Natural killer cell (primary cell): ENCODE measurements around the gene FGF12. TPM values are rescaled to one million over a fixed set of nuclear protein-coding genes. Genes with fewer than 3 reads are reported as not detected.
"Not testable (repeated sequence)": the region's sequence is repeated elsewhere in the genome, so short reads cannot be mapped to it uniquely, and the experiment has no call there.

Experiments used
- ATAC-seq, 3 donors: fragments of 150-1000 bp in 2 of 3; fragments of 200-7000 bp in 1 of 3; cut with Tn5 transposase; 1 replicate in 1 of 3; 2 replicates in 2 of 3; pipeline ENCODE4 v1.10.0; 2021; ENCODE audit warnings: mild to moderate bottlenecking in 2 of 3, moderate library complexity in 2 of 3
- DNase-seq, 2 donors: peaks; one replicate each; pipeline versions ENCODE4 v3.0.0 to v3.0.0-alpha.2; 2013 to 2021; ENCODE audit warnings: mixed read lengths in 1 of 2
- H3K27ac ChIP-seq: one replicate; pipeline ENCODE4 v1.5.1; 2013; ENCODE audit warnings: mild to moderate bottlenecking, low read length
- H3K27me3 ChIP-seq: one replicate; pipeline ENCODE4 v1.6.1; 2013; ENCODE audit warnings: low read length; ENCODE audit not compliant: control insufficient read depth, insufficient read depth
- H3K36me3 ChIP-seq: one replicate; pipeline ENCODE4 v1.6.1; 2013; ENCODE audit warnings: low read length; ENCODE audit not compliant: control insufficient read depth, insufficient read depth
- H3K4me1 ChIP-seq: one replicate; pipeline ENCODE4 v1.6.1; 2013; ENCODE audit warnings: low read length; ENCODE audit not compliant: control insufficient read depth, insufficient read depth
- H3K4me3 ChIP-seq: one replicate; pipeline ENCODE4 v1.5.1; 2013; ENCODE audit warnings: low read length
- H3K9me3 ChIP-seq: one replicate; pipeline ENCODE4 v1.6.1; 2013; ENCODE audit warnings: low read length; ENCODE audit not compliant: control insufficient read depth, insufficient read depth
- H3K27ac Mint-ChIP-seq, 2 donors: one replicate each; pipeline ENCODE4 v1.8.0; 2022; ENCODE audit warnings: mild to moderate bottlenecking in 2 of 2, mixed read lengths in 2 of 2, moderate library complexity in 1 of 2
- H3K27me3 Mint-ChIP-seq, 2 donors: one replicate each; pipeline ENCODE4 v1.8.0; 2022; ENCODE audit warnings: low read depth in 2 of 2, mixed read lengths in 2 of 2
- H3K36me3 Mint-ChIP-seq: one replicate; pipeline ENCODE4 v1.8.0; 2022; ENCODE audit warnings: mixed read lengths
- H3K4me1 Mint-ChIP-seq, 2 donors: one replicate each; pipeline ENCODE4 v1.8.0; 2022; ENCODE audit warnings: mixed read lengths in 2 of 2
- H3K4me3 Mint-ChIP-seq: one replicate; pipeline ENCODE4 v1.8.0; 2022; ENCODE audit warnings: mild to moderate bottlenecking, moderate library complexity, mixed read lengths
- H3K9me3 Mint-ChIP-seq, 2 donors: one replicate each; pipeline ENCODE4 v1.8.0; 2022; ENCODE audit warnings: mixed read lengths in 2 of 2
- WGBS: methylation state at CpG from one replicate; pipeline ENCODE4 v1.1.7; 2013; ENCODE audit warnings: missing lambda C conversion rate; ENCODE audit not compliant: insufficient coverage; 5-methylcytosine and 5-hydroxymethylcytosine counted together
- intact Hi-C: fragments of 100-400 bp; cut with micrococcal nuclease; formaldehyde crosslinking; loops from one replicate; pipeline ENCODE4 v1.14.2; 2022
- total RNA-seq, 4 donors: library from RNA; stranded (reverse); fragments of 120-200 nt in 1 of 4; gene quantifications; one replicate each; pipeline versions ENCODE4 v1.2.3 to v1.2.4, GENCODE V29; 2013 to 2022
- TF ChIP-seq, protein P1 (sequence below): fragments of 200-600 bp; IDR thresholded peaks from one replicate; pipeline ENCODE4 v1.8.0; 2022; ENCODE audit warnings: antibody characterized with exemption

The FGF12 gene
- total RNA-seq, 3 donors from 2014 or later (not counting 1 experiment from before 2014, with no cell fraction given), result not detected

DNA sequence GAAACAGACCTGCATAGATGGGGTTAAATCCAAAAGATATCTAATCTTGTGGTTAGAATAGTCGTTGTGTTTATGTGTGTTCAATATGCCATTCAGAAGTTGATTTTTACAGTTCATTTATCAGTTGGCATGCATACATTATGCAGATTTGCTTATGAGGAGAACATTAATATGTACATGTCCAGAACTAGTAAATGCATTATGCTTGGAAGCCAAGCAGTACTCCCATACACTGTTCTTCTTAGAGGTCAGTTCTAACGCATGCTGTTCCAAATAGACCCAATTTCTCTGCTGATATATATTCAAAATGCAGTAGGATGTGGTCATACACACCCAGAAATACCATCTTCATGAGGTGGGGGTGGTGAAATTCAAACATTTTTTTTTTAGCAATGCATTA is 956 bp downstream of the FGF12 start:
- Mint-ChIP-seq H3K36me3 (no peaks in the 10 kb centered on the region), H3K4me1 (no peaks in the 10 kb centered on the region), H3K4me3 (no peak overlapping the region), H3K9me3 (peaks cover 3 to 4% of the 10 kb centered on the region in 2 donors), H3K27ac (no peak overlapping the region), H3K27me3 (peaks cover 6 to 12% of the 10 kb centered on the region in 2 donors)
- no peak overlapping the region for H3K4me3 ChIP-seq
- H3K36me3 ChIP-seq, result no peaks in the 10 kb centered on the region
- no peaks in the 10 kb centered on the region for H3K4me1 ChIP-seq
- H3K27me3 ChIP-seq, result no peaks in the 10 kb centered on the region
- intact Hi-C loops, result no loop called here
- H3K9me3 ChIP-seq, result peaks cover 4% of the 10 kb centered on the region
- H3K27ac ChIP-seq, result no peak overlapping the region
- TF ChIP-seq, protein P1, sequence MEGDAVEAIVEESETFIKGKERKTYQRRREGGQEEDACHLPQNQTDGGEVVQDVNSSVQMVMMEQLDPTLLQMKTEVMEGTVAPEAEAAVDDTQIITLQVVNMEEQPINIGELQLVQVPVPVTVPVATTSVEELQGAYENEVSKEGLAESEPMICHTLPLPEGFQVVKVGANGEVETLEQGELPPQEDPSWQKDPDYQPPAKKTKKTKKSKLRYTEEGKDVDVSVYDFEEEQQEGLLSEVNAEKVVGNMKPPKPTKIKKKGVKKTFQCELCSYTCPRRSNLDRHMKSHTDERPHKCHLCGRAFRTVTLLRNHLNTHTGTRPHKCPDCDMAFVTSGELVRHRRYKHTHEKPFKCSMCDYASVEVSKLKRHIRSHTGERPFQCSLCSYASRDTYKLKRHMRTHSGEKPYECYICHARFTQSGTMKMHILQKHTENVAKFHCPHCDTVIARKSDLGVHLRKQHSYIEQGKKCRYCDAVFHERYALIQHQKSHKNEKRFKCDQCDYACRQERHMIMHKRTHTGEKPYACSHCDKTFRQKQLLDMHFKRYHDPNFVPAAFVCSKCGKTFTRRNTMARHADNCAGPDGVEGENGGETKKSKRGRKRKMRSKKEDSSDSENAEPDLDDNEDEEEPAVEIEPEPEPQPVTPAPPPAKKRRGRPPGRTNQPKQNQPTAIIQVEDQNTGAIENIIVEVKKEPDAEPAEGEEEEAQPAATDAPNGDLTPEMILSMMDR, result no peak
- ATAC-seq, result no peak
- 38% methylated on average over 1 of the region's 2 CpGs for WGBS
- no peak for DNase-seq

DNA sequence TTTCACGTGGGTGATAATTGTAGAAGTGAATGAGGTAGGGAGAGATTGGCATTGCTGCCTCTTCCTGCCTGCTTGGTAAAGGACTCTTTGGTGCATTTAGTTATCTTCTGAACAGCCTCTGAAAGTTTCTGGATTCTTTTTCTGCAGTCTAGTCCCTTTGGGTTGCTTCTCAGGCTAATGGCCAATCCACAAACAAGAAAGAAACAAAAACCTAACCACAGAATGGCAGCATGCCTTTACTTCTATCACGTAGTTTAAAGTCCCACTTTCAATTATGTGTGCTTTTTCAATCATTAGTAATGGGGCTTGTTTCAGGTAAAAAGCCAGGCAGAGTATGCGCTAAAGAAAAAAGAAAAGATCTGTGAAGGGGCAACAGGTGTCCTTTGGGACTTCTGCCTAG is 7.4 kb downstream of the FGF12 start:
- no peak overlapping the region for H3K4me3 Mint-ChIP-seq
- H3K36me3 Mint-ChIP-seq, result no peaks in the 10 kb centered on the region
- TF ChIP-seq, protein P1, result no peak
- no peak for ATAC-seq
- WGBS, result 80% methylated on average over 2 of the region's 3 CpGs
- no peak for DNase-seq
- H3K4me1 ChIP-seq, result no peaks in the 10 kb centered on the region
- no peaks in the 10 kb centered on the region for H3K27me3 ChIP-seq
- no peak overlapping the region for H3K27ac ChIP-seq
- no peaks in the 10 kb centered on the region for H3K9me3 ChIP-seq
- no peak overlapping the region for H3K27ac Mint-ChIP-seq
- no peaks in the 10 kb centered on the region for H3K36me3 ChIP-seq
- H3K4me1 Mint-ChIP-seq, result no peaks in the 10 kb centered on the region
- H3K27me3 Mint-ChIP-seq, result no peaks in the 10 kb centered on the region
- H3K4me3 ChIP-seq, result no peak overlapping the region
- intact Hi-C loops, result no loop called here
- H3K9me3 Mint-ChIP-seq, result peaks cover 0 to 4% of the 10 kb centered on the region in 2 donors

DNA sequence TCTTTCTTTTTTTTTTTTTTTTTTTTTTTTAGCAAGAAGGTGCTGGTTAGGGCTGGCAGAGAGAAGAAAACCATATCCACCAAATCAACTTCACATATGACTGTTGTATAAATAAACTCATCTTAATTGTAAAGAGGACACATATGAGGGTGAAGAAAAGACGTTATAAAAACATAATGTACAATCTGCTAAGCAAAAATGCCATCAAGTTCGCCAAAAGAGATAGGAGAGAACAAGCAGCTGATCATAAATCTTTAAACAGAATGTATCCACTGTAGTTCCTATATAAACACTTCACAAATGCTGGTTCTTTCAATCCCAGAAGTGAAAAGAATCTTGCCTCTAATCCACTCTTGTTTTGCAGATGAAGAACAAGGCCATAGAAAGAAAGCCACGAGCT is 9.2 kb downstream of the FGF12 start:
- intact Hi-C loops, result no loop called here
- Mint-ChIP-seq H3K4me3 (no peak overlapping the region), H3K4me1 (no peaks in the 10 kb centered on the region), H3K27ac (no peak overlapping the region), H3K9me3 (peaks cover 1 to 2% of the 10 kb centered on the region in 2 donors), H3K27me3 (no peaks in the 10 kb centered on the region), H3K36me3 (no peaks in the 10 kb centered on the region)
- no peaks in the 10 kb centered on the region for H3K36me3 ChIP-seq
- no peaks in the 10 kb centered on the region for H3K9me3 ChIP-seq
- H3K27me3 ChIP-seq, result no peaks in the 10 kb centered on the region
- H3K4me1 ChIP-seq, result no peaks in the 10 kb centered on the region
- TF ChIP-seq, protein P1, result no peak
- WGBS, result 47% methylated on average over 2 of the region's 3 CpGs
- no peak for ATAC-seq
- no peak for DNase-seq
- no peak overlapping the region for H3K27ac ChIP-seq
- no peak overlapping the region for H3K4me3 ChIP-seq

DNA sequence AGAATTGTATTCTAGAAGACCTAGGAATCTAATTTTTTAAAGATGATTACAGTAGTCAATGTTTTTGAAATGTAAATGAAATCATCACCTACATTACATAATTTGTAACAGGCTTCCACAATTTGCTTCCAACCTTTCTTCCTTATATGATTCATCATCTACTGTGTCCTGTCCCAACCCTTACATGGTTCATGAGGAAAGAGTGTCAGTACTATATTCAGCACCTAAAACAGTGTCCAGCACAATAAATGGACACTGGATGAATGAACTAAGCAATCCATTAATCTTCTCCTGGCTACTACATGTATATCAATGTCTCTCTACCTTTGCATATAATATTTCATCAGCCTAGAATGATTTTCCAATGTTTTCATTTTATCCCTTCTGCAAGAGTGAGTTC is 12.2 kb downstream of the FGF12 start:
- no peak overlapping the region for H3K4me3 Mint-ChIP-seq

DNA sequence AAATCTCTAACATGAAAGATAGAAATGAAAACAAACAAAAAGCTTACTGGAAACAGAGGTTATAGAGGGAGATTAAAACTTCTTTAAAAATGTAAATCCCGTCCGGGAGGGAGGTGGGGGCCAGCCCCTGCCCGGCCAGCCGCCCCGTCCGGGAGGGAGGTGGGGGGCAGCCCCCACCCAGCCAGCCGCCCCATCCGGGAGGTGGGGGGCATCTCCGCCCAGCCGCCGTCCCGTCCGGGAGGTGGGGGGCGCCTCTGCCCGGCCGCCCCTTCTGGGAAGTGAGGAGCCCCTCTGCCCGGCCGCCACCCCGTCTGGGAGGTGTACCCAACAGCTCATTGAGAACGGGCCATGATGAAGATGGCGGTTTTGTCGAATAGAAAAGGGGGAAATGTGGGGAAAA is 16.2 kb downstream of the FGF12 start:
- H3K27ac ChIP-seq, H3K36me3 ChIP-seq, H3K4me3 ChIP-seq, H3K4me1 ChIP-seq, H3K9me3 ChIP-seq, intact Hi-C loops, H3K36me3 Mint-ChIP-seq, H3K4me3 Mint-ChIP-seq, H3K27me3 ChIP-seq, ATAC-seq, DNase-seq, H3K27ac Mint-ChIP-seq, H3K27me3 Mint-ChIP-seq, H3K4me1 Mint-ChIP-seq: not testable (repeated sequence)
- WGBS, result 91% methylated on average over 19 of the region's 22 CpGs
- H3K9me3 Mint-ChIP-seq, result peaks cover 7 to 14% of the 10 kb centered on the region in 2 donors

More for the DNA sequence above, 12.2 kb downstream of the FGF12 start:
- Histone ChIP-seq H3K27ac (no peak overlapping the region), H3K9me3 (no peaks in the 10 kb centered on the region), H3K27me3 (no peaks in the 10 kb centered on the region), H3K4me3 (no peak overlapping the region), H3K4me1 (no peaks in the 10 kb centered on the region), H3K36me3 (no peaks in the 10 kb centered on the region)
- Mint-ChIP-seq H3K27me3 (no peaks in the 10 kb centered on the region), H3K4me1 (no peaks in the 10 kb centered on the region), H3K27ac (no peak overlapping the region), H3K9me3 (peaks cover 7 to 11% of the 10 kb centered on the region in 2 donors), H3K36me3 (no peaks in the 10 kb centered on the region)
- TF ChIP-seq, protein P1, result no peak
- intact Hi-C loops, result no loop called here
- DNase-seq (no peak), ATAC-seq (no peak)
